GM21723 (cell line): Measurements from ENCODE around the gene GGA2.
"Not testable (repeated sequence)": the region's sequence is repeated elsewhere in the genome, so short reads cannot be mapped to it uniquely, and the experiment has no call there.

ENCODE experiments used
- ATAC-seq: cut with Tn5 transposase; IDR thresholded peaks from one replicate; pipeline ENCODE4 v1.9.1; 2021; ENCODE audit warnings: mild to moderate bottlenecking, moderate library complexity; ENCODE audit not compliant: unreplicated experiment

GGA2 gene

GRCh38 chr16:23527961-23528643 lies 17.8 kb upstream of the GGA2 start:
- ATAC-seq, result no peak

DNA sequence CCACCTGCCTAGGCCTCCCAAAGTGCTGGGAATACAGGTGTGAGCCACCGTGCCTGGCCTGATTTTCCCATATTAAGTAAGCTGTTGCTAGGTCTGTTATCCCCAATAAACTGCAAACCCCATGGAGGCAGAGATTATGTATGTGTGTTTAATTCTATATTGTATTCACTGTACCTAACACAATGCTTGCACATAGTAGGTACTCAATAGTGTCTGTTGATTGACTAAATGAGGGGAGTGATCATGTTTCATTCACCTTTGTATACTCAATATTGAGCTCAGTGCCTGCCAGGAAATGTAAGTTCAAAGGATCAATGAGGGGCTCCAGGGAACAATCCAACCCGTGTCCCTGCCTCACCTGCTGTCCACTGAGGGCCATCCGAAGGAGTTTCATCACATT lies 14.6 kb upstream of the GGA2 start:
- ATAC-seq, result no peak

- ATAC-seq, result no peak
These were observed 13.6 kb upstream of the GGA2 start for GRCh38 chr16:23523876-23524385.

DNA sequence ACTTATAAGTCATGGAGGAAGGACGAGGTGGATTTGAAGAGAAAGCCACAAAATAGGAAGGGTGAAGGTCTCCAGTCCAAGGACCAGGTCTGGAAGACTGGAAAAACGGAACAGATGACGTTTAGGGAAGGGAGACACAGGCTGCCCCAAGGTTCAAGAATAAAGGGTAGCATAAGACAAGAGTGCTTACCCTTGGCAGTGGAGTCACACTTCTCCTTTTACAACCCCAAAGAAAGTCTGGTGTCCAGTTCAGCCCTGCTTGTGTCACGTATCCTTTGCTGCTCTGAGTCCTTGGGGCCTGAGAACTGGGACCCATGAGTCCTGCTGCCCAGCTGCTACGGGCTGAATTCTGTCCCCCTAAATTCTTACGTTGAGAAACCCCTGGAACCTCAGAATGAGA lies 13.0 kb upstream of the GGA2 start:
- ATAC-seq, result no peak

- ATAC-seq, result no peak
These were observed 11.7 kb upstream of the GGA2 start for GRCh38 chr16:23521965-23522364.

GRCh38 chr16:23521037-23521743 lies 10.9 kb upstream of the GGA2 start:
- ATAC-seq, result no peak

- ATAC-seq, result no peak
These were observed 10.2 kb upstream of the GGA2 start for GRCh38 chr16:23520500-23520899.

- ATAC-seq, result no peak
These were observed 9.0 kb upstream of the GGA2 start for GRCh38 chr16:23519282-23519681.

- peak; percentile 60 for ATAC-seq
These were observed 8.2 kb upstream of the GGA2 start for GRCh38 chr16:23518435-23518891.

- no peak for ATAC-seq
These were observed 6.3 kb upstream of the GGA2 start for GRCh38 chr16:23516366-23517137.

- no peak for ATAC-seq
These were observed 5.6 kb upstream of the GGA2 start for GRCh38 chr16:23515881-23516280.

DNA sequence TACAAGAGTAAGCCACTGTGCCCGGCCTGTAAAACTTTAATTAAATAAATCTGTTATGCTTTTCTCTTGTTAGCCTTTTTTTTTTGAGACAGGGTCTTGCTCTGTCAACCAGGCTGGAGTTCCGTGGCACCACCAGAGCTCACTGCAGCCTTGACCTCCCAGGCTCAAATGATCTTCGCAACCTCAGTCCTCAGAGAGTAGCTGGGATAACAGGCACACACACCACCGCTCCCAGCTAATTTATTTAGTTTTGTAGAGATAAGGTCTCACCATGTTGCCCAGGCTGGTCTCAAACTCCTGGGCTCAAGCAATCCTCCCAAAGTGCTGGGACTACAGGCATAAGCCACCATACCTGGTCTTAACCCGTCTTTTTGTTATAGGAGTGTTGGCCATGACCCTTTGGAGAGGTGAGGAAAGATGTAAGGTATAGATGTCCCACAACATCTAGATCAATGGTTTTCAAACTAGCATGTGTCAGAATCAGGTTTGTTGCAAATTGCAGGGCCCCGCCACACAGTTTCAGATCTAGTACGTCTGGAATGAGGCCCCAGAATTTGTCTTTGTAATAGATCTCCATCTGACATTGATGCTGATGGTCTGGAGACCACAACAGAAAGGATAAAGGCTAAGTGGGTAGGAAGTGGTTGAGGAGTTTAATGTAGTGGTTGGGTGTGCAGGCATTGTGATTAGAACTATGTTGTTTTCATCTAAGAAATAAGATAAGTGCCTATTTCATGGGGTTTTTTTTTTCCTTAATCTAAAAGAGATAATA lies 4.3 kb upstream of the GGA2 start:
- ATAC-seq, result no peak

GRCh38 chr16:23512168-23512695 lies 1.9 kb upstream of the GGA2 start:
- ATAC-seq, result no peak

- no peak for ATAC-seq
These were observed 1.4 kb upstream of the GGA2 start for GRCh38 chr16:23511731-23512130.

DNA sequence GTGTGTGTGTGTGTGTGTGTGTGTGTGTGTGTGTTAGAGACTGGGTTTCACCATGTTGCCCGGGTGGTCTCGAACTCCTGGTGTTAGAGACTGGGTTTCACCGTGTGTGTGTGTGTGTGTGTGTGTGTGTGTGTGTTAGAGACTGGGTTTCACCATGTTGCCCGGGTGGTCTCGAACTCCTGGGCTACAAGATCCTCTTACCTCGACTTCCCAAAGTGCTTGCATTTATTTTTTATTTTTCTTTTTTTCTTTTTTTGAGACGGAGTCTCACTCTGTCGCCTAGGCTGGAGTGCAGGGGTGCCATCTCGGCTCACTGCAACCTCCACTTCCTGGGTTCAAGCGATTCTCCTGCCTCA lies 599 bp upstream of the GGA2 start:
- not testable (repeated sequence) for ATAC-seq

DNA sequence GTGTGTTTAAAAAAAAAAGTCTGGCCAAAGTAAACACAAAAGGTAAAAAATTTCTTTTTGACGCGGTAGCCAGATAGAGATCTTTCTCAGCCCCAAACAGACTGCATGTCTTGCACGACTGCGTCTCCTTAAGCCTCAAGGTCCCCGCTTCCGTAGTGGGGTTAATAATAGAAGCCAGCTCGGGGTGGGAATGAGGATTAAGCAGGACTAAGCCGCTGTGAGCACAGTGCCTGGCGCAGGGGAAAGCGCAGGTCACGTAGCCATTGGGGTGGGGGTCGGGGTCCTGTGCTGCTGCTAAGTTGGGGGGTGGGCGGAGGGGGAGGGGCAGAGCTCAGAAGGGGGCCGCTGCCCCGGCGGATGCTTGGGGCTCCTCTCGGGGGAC lies 521 bp downstream of the GGA2 start:
- ATAC-seq, result peak; percentile 9

DNA sequence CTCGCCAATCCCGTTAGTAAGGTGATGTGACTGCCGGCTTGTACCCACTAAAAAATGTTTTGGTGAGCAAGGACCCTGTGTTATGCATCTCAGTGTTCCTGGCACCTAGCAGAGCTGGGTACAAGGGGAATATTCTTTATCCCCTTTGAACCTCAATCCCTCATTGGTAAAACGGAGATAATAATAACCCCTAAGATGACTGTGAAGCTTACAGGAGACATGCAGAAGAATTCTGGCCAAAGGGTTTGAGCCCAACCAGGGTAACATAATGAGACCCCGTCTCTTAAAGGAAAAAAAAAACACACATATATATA lies 896 bp downstream of the GGA2 start:
- ATAC-seq, result no peak

DNA sequence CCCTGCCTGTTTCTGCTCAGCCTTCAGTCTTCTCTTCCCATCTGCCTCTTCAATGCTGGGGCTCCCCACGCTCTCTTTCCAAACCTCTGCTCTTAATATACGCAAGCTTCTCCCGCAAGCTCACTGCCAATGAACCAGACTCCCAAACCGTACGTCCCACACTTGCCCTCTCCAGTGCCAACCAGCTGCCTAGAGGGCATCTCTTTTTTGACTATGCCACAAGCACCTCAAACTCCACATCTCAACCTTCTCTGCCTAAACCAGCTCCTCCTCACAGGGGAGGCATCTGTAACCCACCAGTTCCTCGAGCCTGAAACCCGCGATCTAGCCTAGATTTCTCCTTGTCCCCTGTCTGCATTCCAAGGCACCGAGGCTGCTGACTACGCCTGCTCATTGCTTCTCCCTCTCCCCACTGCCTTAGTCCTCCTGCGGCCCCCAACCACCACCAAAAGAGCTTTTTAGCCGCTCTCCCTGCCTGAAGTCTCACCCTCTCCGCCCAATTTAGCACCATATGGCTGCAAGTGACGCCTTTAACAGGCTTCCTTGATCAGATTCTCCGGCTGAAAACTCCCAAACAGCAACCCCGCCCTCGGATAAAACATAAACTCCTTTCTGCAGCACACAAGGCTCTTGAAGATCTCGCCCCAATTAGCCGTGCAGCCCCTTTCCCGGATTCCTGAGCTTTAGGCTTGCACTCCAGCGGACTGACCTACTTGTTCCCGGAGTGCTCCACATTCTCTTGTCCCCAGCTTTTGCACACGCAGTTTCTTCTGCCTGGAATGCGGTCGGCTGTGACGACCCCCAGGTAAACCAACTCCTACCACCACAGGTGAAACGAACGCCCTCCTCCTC lies 1.5 kb downstream of the GGA2 start:
- ATAC-seq, result no peak

DNA sequence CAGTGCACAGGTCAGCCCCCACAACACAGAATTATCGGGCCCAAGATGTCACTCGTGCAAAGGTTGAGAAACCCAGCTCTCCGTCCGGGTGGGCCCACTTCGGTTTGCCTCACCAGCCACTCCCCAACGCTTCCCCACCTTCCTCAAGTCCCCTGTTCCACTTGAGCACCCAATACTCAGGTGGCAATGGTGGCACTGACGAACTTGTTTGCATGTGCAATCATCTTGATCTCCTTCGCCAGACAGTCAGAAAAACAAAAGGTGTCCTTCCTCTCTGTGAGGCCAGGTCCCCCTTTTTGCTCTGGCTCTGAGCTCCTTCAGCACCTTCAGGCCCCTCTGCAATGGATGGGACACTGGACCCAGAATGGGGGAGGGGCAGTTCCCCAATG lies 3.7 kb downstream of the GGA2 start:
- ATAC-seq, result no peak
